ENCODE results near the gene TTC39C. TPM values are rescaled to one million over a fixed set of nuclear protein-coding genes. Genes with fewer than 3 reads are reported as not detected.

Gene TTC39C
- total and polyA plus RNA-seq, 2 donors (not counting 3 experiments of a cell fraction or from before 2014, with no cell fraction given): 0.61 to 6.2 TPM

DNA sequence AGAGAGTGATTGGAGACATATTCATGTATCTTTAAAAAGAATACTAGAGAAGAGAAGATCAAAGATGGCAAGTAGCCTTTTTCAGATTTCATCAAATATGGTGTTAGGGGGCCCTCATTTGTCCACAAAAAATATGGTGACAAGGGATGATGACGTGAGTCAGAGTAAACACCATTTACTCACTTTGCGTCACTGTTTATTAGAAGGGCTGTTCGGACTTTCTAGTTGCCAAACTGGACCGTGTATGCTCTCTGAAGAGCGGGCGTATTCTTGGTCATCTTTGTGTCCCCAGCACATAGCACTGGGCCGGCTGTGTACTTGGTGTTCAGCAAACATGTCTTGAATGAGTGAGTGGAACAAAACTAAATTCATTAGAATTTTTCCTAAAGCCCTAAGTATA lies 37.5 kb downstream of the TTC39C start:
- no peaks in the 10 kb centered on the region for H3K79me2 ChIP-seq (ENCODE audit: control insufficient read depth, insufficient read depth, low read length)
- dilution Hi-C loops (cut with MboI; ENCODE audit: extremely low pct_ligation_motif_present, low sequenced_read_pairs) (no loop called here), intact Hi-C loops (cut with micrococcal nuclease) (no loop called here)
- no peaks in the 10 kb centered on the region for H3K27me3 ChIP-seq (ENCODE audit: control insufficient read depth in 2 of 2, insufficient read depth in 2 of 2, low read length in 2 of 2)
- no peak overlapping the region for H3K9ac ChIP-seq (replicated peaks; ENCODE audit: extremely low read depth, insufficient read depth, low read length)
- BruUV-seq (replicated peaks): no TSS peak
- no peaks in the 10 kb centered on the region for H4K20me1 ChIP-seq (replicated peaks; ENCODE audit: control insufficient read depth, extremely low read depth, insufficient read depth, low read length)
- no peak overlapping the region for H3K4me3 ChIP-seq (replicated peaks in 1 of 3; ENCODE audit: insufficient read depth in 1 of 3, low read depth in 1 of 3, low read length in 3 of 3)
- H3K9me3 ChIP-seq (replicated peaks; ENCODE audit: control insufficient read depth, insufficient read depth, low read length): no peaks in the 10 kb centered on the region
- H3K36me3 ChIP-seq (ENCODE audit: control insufficient read depth in 2 of 2, extremely low read depth in 1 of 2, insufficient read depth in 2 of 2, low read length in 2 of 2): no peaks in the 10 kb centered on the region
- no peaks in the 10 kb centered on the region for H3K4me1 ChIP-seq (ENCODE audit: control insufficient read depth, extremely low read depth, insufficient read depth, low read length)
- ChIA-PET CTCF (no interaction called here), POLR2A (no interaction called here)
- DNase-seq (ENCODE audit: low read depth, low spot score) (no peak), FAIRE-seq (no peak)
- TF ChIP-seq MYC (IDR thresholded peaks at IDR 0.05; ENCODE audit: low read depth, low read length) (no peak), EZH2 (IDR thresholded peaks at IDR 0.05; ENCODE audit: borderline replicate concordance, low read depth, low read length, severe bottlenecking) (no peak), FOS (IDR thresholded peaks at IDR 0.05; ENCODE audit: borderline replicate concordance, insufficient read depth, low read length) (no peak), POLR2AphosphoS5 (IDR thresholded peaks at IDR 0.05; ENCODE audit: insufficient read depth, low read depth, low read length) (no peak), POLR2A (IDR thresholded peaks at IDR 0.05; ENCODE audit: low read depth, low read length) (no peak), JUN (IDR thresholded peaks at IDR 0.05; ENCODE audit: borderline replicate concordance, insufficient read depth, insufficient read length, low read depth) (no peak), GATA2 (IDR thresholded peaks at IDR 0.05; ENCODE audit: insufficient read depth, insufficient read length, low read depth, low read length) (no peak)
- TF ChIP-seq, protein P1, sequence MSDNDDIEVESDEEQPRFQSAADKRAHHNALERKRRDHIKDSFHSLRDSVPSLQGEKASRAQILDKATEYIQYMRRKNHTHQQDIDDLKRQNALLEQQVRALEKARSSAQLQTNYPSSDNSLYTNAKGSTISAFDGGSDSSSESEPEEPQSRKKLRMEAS (IDR thresholded peaks at IDR 0.05; ENCODE audit: insufficient read depth, insufficient read length): no peak
- TF ChIP-seq, protein P2, sequence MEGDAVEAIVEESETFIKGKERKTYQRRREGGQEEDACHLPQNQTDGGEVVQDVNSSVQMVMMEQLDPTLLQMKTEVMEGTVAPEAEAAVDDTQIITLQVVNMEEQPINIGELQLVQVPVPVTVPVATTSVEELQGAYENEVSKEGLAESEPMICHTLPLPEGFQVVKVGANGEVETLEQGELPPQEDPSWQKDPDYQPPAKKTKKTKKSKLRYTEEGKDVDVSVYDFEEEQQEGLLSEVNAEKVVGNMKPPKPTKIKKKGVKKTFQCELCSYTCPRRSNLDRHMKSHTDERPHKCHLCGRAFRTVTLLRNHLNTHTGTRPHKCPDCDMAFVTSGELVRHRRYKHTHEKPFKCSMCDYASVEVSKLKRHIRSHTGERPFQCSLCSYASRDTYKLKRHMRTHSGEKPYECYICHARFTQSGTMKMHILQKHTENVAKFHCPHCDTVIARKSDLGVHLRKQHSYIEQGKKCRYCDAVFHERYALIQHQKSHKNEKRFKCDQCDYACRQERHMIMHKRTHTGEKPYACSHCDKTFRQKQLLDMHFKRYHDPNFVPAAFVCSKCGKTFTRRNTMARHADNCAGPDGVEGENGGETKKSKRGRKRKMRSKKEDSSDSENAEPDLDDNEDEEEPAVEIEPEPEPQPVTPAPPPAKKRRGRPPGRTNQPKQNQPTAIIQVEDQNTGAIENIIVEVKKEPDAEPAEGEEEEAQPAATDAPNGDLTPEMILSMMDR (IDR thresholded peaks at IDR 0.05; ENCODE audit: extremely low read depth in 1 of 2, insufficient read depth in 1 of 2, low read depth in 1 of 2, low read length in 2 of 2): no peak
- no peak overlapping the region for H2AFZ ChIP-seq (ENCODE audit: low read depth, low read length)
- no peak overlapping the region for H3K27ac ChIP-seq (ENCODE audit: insufficient read depth, low read depth, low read length)
- H3K9me1 ChIP-seq (replicated peaks; ENCODE audit: control insufficient read depth, extremely low read depth, insufficient read depth, low read length): no peaks in the 10 kb centered on the region
- H3K4me2 ChIP-seq (ENCODE audit: insufficient read depth, low read length): no peak overlapping the region
